ENCODE measurements around the gene UROC1.

- TF ChIP-seq POLR2A (IDR thresholded peaks at IDR 0.05) (no peak), CTCF (IDR thresholded peaks at IDR 0.05) (no peak)
Observed at GRCh38 chr3:126501054-126501453, 16.5 kb downstream of the UROC1 start.
